WERI-Rb-1 (cell line): ENCODE results near the gene SSBP3.
"Not testable (repeated sequence)": the region's sequence is repeated elsewhere in the genome, so short reads cannot be mapped to it uniquely, and the experiment has no call there.

ENCODE experiments used
- DNase-seq: peaks from one replicate; pipeline ENCODE4 v3.0.0-alpha.2; 2020
- H3K27ac ChIP-seq: fragments of 250-450 bp; sonication (Bioruptor Pico); 2 replicates; pipeline ENCODE4 v1.5.1; 2020; ENCODE audit warnings: mild to moderate bottlenecking, moderate library complexity
- H3K27me3 ChIP-seq: fragments of 250-450 bp; sonication (Bioruptor Pico); 2 replicates; pipeline ENCODE4 v1.5.1; 2021; ENCODE audit warnings: mild to moderate bottlenecking, low read depth, moderate library complexity; ENCODE audit not compliant: insufficient read depth, severe bottlenecking
- H3K36me3 ChIP-seq: fragments of 250-450 bp; sonication (Bioruptor Pico); 2 replicates; pipeline ENCODE4 v1.5.1; 2020; ENCODE audit warnings: mild to moderate bottlenecking, moderate library complexity
- H3K4me3 ChIP-seq: 2 replicates; pipeline ENCODE4 v1.5.1; 2011; ENCODE audit warnings: low read depth, mild to moderate bottlenecking, control low read depth, low read length
- H3K9me3 ChIP-seq: fragments of 250-450 bp; sonication (Bioruptor Pico); 2 replicates; pipeline ENCODE4 v1.5.1; 2021; ENCODE audit warnings: mild to moderate bottlenecking, moderate library complexity; ENCODE audit not compliant: severe bottlenecking
- TF ChIP-seq, protein P1 (sequence below): IDR thresholded peaks from 2 replicates; pipeline ENCODE4 v1.5.1; 2011; ENCODE audit warnings: low read depth, mild to moderate bottlenecking, control low read depth, inconsistent platforms, low read length

SSBP3 gene

DNA sequence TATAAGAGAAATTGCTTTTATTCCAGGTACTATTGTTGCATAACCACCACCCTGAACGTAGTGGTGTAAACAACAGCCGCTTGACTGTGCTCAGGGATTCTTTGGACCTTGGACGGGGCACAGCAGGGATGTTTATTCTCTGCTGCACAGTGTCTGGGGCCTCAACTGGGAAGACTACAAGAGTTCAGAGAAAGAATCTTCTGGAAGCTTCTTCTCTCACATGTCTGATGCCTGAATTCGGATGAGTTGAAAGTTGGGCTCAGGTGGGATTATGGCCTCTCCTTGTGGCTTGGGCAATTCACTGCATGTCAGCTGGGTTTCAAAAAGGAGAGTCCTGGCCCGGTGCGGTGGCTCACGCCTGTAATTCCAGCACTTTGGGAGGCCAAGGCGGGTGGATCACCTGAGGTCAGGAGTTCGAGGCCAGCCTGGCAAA is 19.0 kb upstream of the SSBP3 start:
- H3K4me3 ChIP-seq = no peak overlapping the region
- TF ChIP-seq, protein P1, sequence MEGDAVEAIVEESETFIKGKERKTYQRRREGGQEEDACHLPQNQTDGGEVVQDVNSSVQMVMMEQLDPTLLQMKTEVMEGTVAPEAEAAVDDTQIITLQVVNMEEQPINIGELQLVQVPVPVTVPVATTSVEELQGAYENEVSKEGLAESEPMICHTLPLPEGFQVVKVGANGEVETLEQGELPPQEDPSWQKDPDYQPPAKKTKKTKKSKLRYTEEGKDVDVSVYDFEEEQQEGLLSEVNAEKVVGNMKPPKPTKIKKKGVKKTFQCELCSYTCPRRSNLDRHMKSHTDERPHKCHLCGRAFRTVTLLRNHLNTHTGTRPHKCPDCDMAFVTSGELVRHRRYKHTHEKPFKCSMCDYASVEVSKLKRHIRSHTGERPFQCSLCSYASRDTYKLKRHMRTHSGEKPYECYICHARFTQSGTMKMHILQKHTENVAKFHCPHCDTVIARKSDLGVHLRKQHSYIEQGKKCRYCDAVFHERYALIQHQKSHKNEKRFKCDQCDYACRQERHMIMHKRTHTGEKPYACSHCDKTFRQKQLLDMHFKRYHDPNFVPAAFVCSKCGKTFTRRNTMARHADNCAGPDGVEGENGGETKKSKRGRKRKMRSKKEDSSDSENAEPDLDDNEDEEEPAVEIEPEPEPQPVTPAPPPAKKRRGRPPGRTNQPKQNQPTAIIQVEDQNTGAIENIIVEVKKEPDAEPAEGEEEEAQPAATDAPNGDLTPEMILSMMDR = peak; percentile 32; the same call in 1 of the 2 replicates

DNA sequence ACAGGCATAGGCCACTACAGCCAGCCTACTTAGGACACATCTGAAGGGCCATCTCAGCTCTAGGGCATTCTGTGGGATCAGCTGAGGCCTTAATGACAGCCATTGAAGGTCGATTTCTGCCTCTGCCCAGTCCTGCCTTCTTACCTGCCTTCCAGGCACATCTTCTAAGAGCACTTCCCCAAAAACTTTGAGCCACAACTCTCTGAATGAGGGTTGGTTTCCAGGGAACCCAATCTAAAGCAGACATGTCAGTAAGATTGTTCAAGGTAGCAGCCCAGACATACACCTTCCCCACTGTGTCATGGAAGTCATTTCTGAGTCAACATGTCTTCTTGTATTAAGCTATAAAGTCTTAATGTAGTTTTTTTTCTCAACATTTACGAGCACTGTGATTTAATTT is 18.2 kb upstream of the SSBP3 start:
- H3K27ac ChIP-seq = no peak overlapping the region
- no peaks in the 10 kb centered on the region for H3K9me3 ChIP-seq
- DNase-seq = no peak
- no peak overlapping the region for H3K4me3 ChIP-seq
- no peaks in the 10 kb centered on the region for H3K36me3 ChIP-seq
- H3K27me3 ChIP-seq = no peaks in the 10 kb centered on the region
- TF ChIP-seq, protein P1 = no peak

More for the DNA sequence above, 19.0 kb upstream of the SSBP3 start:
- Histone ChIP-seq H3K27ac (no peak overlapping the region), H3K9me3 (no peaks in the 10 kb centered on the region), H3K27me3 (no peaks in the 10 kb centered on the region), H3K36me3 (no peaks in the 10 kb centered on the region)
- no peak for DNase-seq

DNA sequence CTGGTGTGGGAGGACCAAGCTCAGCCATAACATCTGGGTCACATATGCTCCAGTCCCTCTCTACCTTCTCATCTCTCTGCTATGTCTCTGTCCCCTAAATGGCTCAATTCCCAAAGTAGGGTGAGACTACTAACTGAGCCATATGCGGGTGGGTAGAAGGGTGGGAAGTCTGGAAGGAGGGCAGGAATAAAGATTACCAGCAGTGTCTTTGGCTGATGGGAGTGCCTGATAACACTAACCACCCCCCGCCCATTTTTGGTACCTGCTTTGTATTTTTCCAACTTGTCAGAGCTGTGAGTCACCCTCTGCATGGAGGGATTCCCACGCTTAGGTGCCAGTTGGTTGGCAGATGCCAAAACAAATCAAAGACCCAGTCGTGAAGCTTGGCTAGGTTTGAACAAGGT is 14.9 kb upstream of the SSBP3 start:
- Histone ChIP-seq H3K27ac (no peak overlapping the region), H3K9me3 (no peaks in the 10 kb centered on the region), H3K36me3 (no peaks in the 10 kb centered on the region), H3K27me3 (no peaks in the 10 kb centered on the region), H3K4me3 (no peak overlapping the region)
- no peak for DNase-seq
- TF ChIP-seq, protein P1 = no peak

DNA sequence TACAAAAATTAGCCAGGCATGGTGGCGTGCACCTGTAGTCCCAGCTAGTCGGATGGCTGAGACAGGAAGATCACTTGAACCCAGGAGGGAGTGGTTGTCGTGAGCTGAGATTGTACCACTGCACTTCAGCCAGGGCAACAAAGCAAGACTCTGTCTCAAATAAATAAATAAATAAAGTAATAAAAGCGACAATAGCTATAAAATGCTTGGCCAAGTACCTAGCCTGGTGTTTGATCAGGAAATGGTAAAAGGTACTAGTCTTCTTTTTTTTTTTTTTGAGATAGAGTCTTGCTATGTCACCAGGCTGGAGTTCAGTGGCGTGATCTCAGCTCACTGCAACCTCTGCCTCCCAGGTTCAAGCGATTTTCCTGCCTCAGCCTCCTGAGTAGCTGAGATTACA is 12.4 kb upstream of the SSBP3 start:
- not testable (repeated sequence) for DNase-seq, H3K9me3 ChIP-seq, H3K36me3 ChIP-seq

DNA sequence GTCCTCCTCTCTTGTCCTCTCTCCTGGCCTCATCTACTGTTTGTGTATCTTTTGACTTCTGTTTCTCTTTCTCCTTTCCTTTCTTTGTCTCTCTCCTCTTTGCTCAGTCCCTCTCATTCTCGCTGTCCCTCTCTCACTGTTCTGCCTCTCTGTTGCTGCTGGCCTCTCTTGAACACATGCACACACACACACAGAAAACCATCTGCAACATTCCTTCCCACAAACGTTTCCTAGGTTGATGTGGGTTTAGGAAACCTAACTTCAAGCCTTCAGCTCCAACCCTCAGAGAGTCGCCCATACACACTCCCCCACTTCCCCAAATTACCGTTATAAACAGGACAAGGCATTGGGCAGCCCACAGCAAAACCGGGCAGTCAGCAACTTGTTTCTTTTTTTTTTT is 10.9 kb upstream of the SSBP3 start:
- TF ChIP-seq, protein P1 = no peak
- Histone ChIP-seq H3K36me3 (no peaks in the 10 kb centered on the region), H3K27me3 (no peaks in the 10 kb centered on the region), H3K9me3 (no peaks in the 10 kb centered on the region), H3K27ac (no peak overlapping the region), H3K4me3 (no peak overlapping the region)
- DNase-seq = no peak

More for the DNA sequence above, 12.4 kb upstream of the SSBP3 start:
- not testable (repeated sequence) for H3K27ac ChIP-seq, H3K27me3 ChIP-seq, H3K4me3 ChIP-seq

DNA sequence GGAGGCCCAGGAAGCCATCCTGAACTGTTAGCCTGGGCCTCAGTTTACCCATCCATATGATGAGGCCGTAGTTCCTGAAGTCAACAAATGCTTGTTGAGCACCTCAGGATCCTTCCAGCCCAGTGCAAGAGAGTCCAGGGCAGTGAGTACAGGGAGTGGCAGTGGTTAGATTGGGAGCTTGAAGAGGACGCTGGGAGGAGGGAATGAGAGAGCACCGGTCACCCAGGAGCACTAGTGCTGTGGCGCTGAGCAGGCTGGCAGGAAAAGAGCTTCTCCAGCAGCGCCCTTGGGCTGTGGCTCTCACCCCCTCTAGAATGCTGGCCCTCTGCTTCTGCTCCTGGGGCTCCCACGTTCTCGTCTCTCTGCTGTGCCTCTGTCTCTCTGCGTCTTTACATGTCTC is 10.2 kb upstream of the SSBP3 start:
- H3K4me3 ChIP-seq = no peak overlapping the region
- no peaks in the 10 kb centered on the region for H3K36me3 ChIP-seq
- TF ChIP-seq, protein P1 = no peak
- DNase-seq = no peak
- no peak overlapping the region for H3K27ac ChIP-seq
- H3K27me3 ChIP-seq = no peaks in the 10 kb centered on the region
- no peaks in the 10 kb centered on the region for H3K9me3 ChIP-seq
